DMS153 (cell line): ENCODE data around the gene FFAR4.

Source experiments
- DNase-seq: peaks from one replicate; lab custom pipeline; 2025; lab: John Stamatoyannopoulos, UW

The FFAR4 gene

GRCh38 chr10:93572606-93573005 lies 6.1 kb downstream of the FFAR4 start:
- no peak for DNase-seq

- DNase-seq, result peak; percentile 46
Observed at GRCh38 chr10:93573051-93573909, 6.8 kb downstream of the FFAR4 start.

- DNase-seq, result no peak
Observed at GRCh38 chr10:93573924-93574323, 7.5 kb downstream of the FFAR4 start.

GRCh38 chr10:93576888-93577287 lies 10.4 kb downstream of the FFAR4 start:
- peak; percentile 82 for DNase-seq

GRCh38 chr10:93577565-93577964 lies 11.1 kb downstream of the FFAR4 start:
- DNase-seq, result no peak

GRCh38 chr10:93579089-93579488 lies 12.6 kb downstream of the FFAR4 start:
- DNase-seq, result no peak

GRCh38 chr10:93579985-93580711 lies 13.7 kb downstream of the FFAR4 start:
- DNase-seq, result no peak

- peak; percentile 65 for DNase-seq
Observed at GRCh38 chr10:93580828-93581227, 14.4 kb downstream of the FFAR4 start.

GRCh38 chr10:93584445-93584844 lies 18.0 kb downstream of the FFAR4 start:
- DNase-seq, result no peak

- DNase-seq, result no peak
Observed at GRCh38 chr10:93589648-93590562, 23.4 kb downstream of the FFAR4 start.

GRCh38 chr10:93590638-93591037 lies 24.2 kb downstream of the FFAR4 start:
- DNase-seq, result no peak

- no peak for DNase-seq
Observed at GRCh38 chr10:93591065-93591808, 24.8 kb downstream of the FFAR4 start.

- DNase-seq, result no peak
Observed at GRCh38 chr10:93593254-93593653, 26.8 kb downstream of the FFAR4 start.

GRCh38 chr10:93593749-93594148 lies 27.3 kb downstream of the FFAR4 start:
- no peak for DNase-seq

- no peak for DNase-seq
Observed at GRCh38 chr10:93594518-93594917, 28.1 kb downstream of the FFAR4 start.

- no peak for DNase-seq
Observed at GRCh38 chr10:93595378-93596161, 29.1 kb downstream of the FFAR4 start.

GRCh38 chr10:93596539-93596938 lies 30.1 kb downstream of the FFAR4 start:
- DNase-seq, result no peak

- no peak for DNase-seq
Observed at GRCh38 chr10:93597075-93597599, 30.7 kb downstream of the FFAR4 start.

- DNase-seq, result no peak
Observed at GRCh38 chr10:93598157-93598556, 31.7 kb downstream of the FFAR4 start.

- no peak for DNase-seq
Observed at GRCh38 chr10:93599335-93599734, 32.9 kb downstream of the FFAR4 start.
